MCF 10A (cell line): ENCODE measurements around the gene RHOT2. TPM values are rescaled to one million over a fixed set of nuclear protein-coding genes. Genes with fewer than 3 reads are reported as not detected.
A peak's percentile ranks its signal among the peaks of the same experiment; 100 is the strongest.

Experiments
- BruUV-seq: library from RNA; stranded (reverse); fragments of 400-500 nt; replicated peaks from 2 replicates; lab custom pipeline; 2021; lab: Mats Ljungman, UMichigan
- CTCF ChIA-PET: fragments of 300-600 bp; sonication (Branson Sonifier 250); formaldehyde crosslinking; extraction: SDS; loops from one replicate; lab custom pipeline; 2021; ENCODE audit warnings: antibody characterized with exemption, inconsistent platforms; lab: Yijun Ruan, JAX
- POLR2A ChIA-PET: fragments of 300-600, 350-650 bp; sonication (Branson Sonifier 250); formaldehyde crosslinking; extraction: SDS; loops from one replicate; lab custom pipeline; 2020; ENCODE audit warnings: antibody characterized with exemption, inconsistent platforms; lab: Yijun Ruan, JAX
- DNase-seq: peaks from one replicate; pipeline ENCODE4 v3.0.0-alpha.2; 2018; ENCODE audit not compliant: unreplicated experiment
- H3K27ac Mint-ChIP-seq: one replicate; pipeline ENCODE4 v1.8.0; 2022; ENCODE audit warnings: mild to moderate bottlenecking, low read depth, mixed read lengths; ENCODE audit not compliant: unreplicated experiment
- H3K27me3 Mint-ChIP-seq: one replicate; pipeline ENCODE4 v1.8.0; 2022; ENCODE audit warnings: mixed read lengths; ENCODE audit not compliant: insufficient read depth, unreplicated experiment
- H3K36me3 Mint-ChIP-seq: one replicate; pipeline ENCODE4 v1.8.0; 2022; ENCODE audit warnings: mild to moderate bottlenecking, moderate library complexity, mixed read lengths; ENCODE audit not compliant: insufficient read depth, unreplicated experiment
- H3K4me1 Mint-ChIP-seq: one replicate; pipeline ENCODE4 v1.8.0; 2022; ENCODE audit warnings: mixed read lengths; ENCODE audit not compliant: insufficient read depth, unreplicated experiment
- H3K4me3 Mint-ChIP-seq: one replicate; pipeline ENCODE4 v1.8.0; 2022; ENCODE audit warnings: mild to moderate bottlenecking, moderate library complexity, mixed read lengths; ENCODE audit not compliant: unreplicated experiment
- H3K9me3 Mint-ChIP-seq: one replicate; pipeline ENCODE4 v1.8.0; 2022; ENCODE audit warnings: mixed read lengths; ENCODE audit not compliant: unreplicated experiment
- intact Hi-C: fragments of 100-400 bp; cut with micrococcal nuclease; formaldehyde crosslinking; loops from 2 replicates; pipeline ENCODE4 v1.14.1; 2022
- total RNA-seq: library from RNA; stranded (reverse); gene quantifications from 2 replicates; pipeline ENCODE4 v1.2.3, GENCODE V29; 2022
- TF ChIP-seq, protein P1 (sequence below): fragments of 200-600 bp; IDR thresholded peaks from one replicate; pipeline ENCODE4 v1.8.0; 2022; ENCODE audit warnings: antibody characterized with exemption, mild to moderate bottlenecking; ENCODE audit not compliant: unreplicated experiment

The RHOT2 gene
- total RNA-seq, 1 experiment from 2014 or later, result 118 TPM

DNA sequence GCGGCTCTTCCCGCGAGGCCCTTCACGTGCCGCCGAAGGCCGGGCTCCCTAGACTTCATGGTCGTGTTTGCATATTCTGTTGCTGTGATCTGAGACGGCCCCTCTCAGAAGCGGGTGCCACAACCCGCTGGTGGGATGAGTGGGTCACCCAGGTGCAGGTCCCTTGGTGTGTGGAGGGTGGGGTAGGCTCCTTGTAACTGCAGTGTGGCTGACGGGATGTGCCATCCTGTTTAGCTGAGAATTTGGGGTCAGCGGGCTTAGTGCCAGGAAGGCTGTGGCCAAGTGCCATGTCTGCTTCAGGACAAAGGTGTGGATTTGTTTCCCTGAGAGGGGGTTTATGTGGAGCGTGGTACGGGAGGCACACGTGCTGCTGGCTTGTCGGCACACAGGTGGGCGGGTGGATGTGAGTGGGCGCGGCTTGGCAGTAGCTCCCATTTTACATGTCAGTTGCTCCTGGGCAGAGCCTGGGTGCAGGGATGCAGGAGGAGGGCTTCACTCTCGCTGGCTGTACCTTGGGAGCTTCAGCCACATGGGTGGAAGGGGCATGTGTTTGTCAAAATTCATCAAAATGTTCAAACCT, 46.3 kb upstream of the RHOT2 start:
- no TSS peak for BruUV-seq
- CTCF ChIA-PET, result interaction anchor here (0.6 to 2.2 kb wide), 5 partner anchors 28 to 915 kb away, joined by 3 to 18 read pairs (median 3); no protein-coding TSS in a partner anchor
- POLR2A ChIA-PET, result interaction anchor here (0.6 to 6.3 kb wide), 15 partner anchors 9 to 198 kb away, joined by 3 to 88 read pairs (median 6); partner anchors contain the start of genes CAPN15, MCRIP2, METTL26 and PIGQ
- TF ChIP-seq, protein P1, sequence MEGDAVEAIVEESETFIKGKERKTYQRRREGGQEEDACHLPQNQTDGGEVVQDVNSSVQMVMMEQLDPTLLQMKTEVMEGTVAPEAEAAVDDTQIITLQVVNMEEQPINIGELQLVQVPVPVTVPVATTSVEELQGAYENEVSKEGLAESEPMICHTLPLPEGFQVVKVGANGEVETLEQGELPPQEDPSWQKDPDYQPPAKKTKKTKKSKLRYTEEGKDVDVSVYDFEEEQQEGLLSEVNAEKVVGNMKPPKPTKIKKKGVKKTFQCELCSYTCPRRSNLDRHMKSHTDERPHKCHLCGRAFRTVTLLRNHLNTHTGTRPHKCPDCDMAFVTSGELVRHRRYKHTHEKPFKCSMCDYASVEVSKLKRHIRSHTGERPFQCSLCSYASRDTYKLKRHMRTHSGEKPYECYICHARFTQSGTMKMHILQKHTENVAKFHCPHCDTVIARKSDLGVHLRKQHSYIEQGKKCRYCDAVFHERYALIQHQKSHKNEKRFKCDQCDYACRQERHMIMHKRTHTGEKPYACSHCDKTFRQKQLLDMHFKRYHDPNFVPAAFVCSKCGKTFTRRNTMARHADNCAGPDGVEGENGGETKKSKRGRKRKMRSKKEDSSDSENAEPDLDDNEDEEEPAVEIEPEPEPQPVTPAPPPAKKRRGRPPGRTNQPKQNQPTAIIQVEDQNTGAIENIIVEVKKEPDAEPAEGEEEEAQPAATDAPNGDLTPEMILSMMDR, result no peak
- Mint-ChIP-seq H3K4me3 (peak overlapping the region; percentile 64), H3K27me3 (no peaks in the 10 kb centered on the region), H3K4me1 (peaks cover 11% of the 10 kb centered on the region), H3K36me3 (peaks cover 25% of the 10 kb centered on the region), H3K27ac (peak overlapping the region; percentile 85), H3K9me3 (no peaks in the 10 kb centered on the region)
- intact Hi-C loops, result loop anchor here (1.0 kb wide), 1 partner anchor 33 kb away; no protein-coding TSS in a partner anchor
- DNase-seq, result peak; percentile 42

DNA sequence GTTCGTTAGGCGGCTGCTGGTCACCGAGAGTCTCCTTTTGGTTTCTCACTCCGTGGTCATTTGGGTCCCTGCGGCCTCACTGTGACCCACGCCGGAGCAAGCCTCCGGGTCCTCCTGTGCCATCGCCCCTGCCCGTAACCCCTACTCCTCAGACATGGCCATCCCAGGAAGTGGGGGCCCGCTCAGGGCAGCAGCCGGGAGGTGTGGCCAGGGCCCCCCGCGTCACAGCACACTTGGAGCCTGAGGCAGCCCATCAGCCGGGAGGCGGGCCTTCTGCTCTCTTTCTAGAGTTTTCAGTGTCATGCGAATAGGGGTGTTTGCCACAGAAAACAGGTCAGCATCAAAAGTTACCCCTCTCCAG, 45.0 kb upstream of the RHOT2 start:
- no peaks in the 10 kb centered on the region for H3K27me3 Mint-ChIP-seq
- H3K9me3 Mint-ChIP-seq, result no peaks in the 10 kb centered on the region
- ChIA-PET CTCF (interaction anchor here (0.6 to 2.2 kb wide), 2 partner anchors 30 to 45 kb away, joined by 3 to 18 read pairs; no protein-coding TSS in a partner anchor), POLR2A (interaction anchor here (0.6 to 6.3 kb wide), 7 partner anchors 14 to 1067 kb away, joined by 3 to 88 read pairs (median 10); partner anchors contain the start of genes MCRIP2, METTL26, RAB40C and WDR90)
- TF ChIP-seq, protein P1, result no peak
- H3K4me3 Mint-ChIP-seq, result no peak overlapping the region
- BruUV-seq, result no TSS peak
- peaks cover 26% of the 10 kb centered on the region for H3K36me3 Mint-ChIP-seq
- H3K27ac Mint-ChIP-seq, result peak overlapping the region; percentile 85
- DNase-seq, result no peak
- intact Hi-C loops, result loop anchor here (1.0 kb wide), 1 partner anchor 35 kb away; no protein-coding TSS in a partner anchor
- peaks cover 24% of the 10 kb centered on the region for H3K4me1 Mint-ChIP-seq

DNA sequence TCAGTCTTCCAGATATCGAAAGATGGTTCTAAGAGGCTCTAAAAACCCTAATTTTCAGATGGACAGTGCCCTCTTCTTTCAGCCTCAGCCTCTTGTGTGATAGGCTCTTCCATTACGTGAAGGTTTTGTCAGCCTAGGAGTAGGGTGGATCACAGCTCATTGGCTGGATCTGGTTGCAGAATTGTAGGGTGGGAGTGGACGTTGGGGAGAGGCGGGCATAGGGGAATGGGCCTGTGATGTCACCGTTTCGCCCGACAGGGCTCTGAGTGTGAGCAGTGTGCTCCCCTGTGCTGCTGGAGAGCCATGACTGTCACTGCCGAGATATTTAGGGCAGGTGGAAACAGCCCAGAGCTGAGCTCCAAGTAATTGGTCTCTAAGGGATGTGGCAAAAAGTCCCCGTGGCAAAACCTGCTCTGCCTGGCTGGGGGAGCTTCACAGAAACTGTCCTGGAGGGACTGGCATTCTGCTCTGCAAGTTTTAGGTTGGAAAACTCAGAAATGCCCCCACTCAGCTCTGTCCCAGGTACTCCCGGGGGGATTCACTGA, 43.3 kb upstream of the RHOT2 start:
- peaks cover 35% of the 10 kb centered on the region for H3K36me3 Mint-ChIP-seq
- H3K27me3 Mint-ChIP-seq, result no peaks in the 10 kb centered on the region
- H3K4me3 Mint-ChIP-seq, result no peak overlapping the region
- peaks cover 25% of the 10 kb centered on the region for H3K4me1 Mint-ChIP-seq
- BruUV-seq, result no TSS peak
- intact Hi-C loops, result no loop called here
- H3K27ac Mint-ChIP-seq, result no peak overlapping the region
- DNase-seq, result no peak
- TF ChIP-seq, protein P1, result no peak
- no peaks in the 10 kb centered on the region for H3K9me3 Mint-ChIP-seq
- CTCF ChIA-PET, result interaction anchor here (0.6 to 1.8 kb wide), 4 partner anchors 32 to 95 kb away, joined by 3 to 5 read pairs (median 3); no protein-coding TSS in a partner anchor
- POLR2A ChIA-PET, result interaction anchor here (1.0 to 6.3 kb wide), 3 partner anchors 12 to 60 kb away, joined by 3 to 88 read pairs (median 4); partner anchors contain the start of genes JMJD8, METTL26 and RAB40C
